ENCODE data around the gene KLC1.

DNA sequence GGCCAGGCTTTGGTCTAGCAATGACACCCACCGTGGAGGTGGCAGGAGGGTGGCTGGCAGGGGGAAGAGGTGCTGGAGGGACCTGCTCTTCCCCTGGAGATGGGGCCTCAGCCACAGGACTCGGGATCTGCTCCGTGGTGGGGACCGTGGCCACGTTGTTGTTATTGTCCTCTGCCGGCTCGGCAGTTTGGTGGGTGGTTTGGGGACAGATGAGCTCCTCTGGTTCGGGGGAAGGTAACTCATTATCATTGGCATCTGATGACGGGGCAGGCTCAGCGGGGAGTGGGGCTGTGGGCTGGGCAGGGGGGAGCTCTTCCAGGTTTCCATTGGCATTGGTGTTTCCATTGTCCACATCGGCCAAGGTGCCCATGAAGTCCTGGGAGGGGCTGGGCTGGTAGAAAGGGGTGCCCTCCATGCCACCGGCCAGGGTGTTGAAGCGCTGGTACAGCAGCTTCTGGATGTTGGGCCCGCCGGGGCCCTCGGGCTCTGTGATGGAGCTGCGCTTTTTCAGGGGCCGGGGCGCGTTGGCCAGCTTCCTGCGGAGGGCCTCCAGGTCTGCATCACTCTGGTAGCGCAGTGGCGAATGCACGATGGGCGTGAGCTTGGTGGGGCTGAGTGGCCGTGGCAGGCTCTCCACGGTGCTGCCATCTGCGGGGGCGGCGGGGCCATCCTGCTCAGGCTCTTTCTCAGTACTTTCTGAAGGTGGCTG, 110.9 kb downstream of the KLC1 start:
- TF ChIP-seq, protein P1, sequence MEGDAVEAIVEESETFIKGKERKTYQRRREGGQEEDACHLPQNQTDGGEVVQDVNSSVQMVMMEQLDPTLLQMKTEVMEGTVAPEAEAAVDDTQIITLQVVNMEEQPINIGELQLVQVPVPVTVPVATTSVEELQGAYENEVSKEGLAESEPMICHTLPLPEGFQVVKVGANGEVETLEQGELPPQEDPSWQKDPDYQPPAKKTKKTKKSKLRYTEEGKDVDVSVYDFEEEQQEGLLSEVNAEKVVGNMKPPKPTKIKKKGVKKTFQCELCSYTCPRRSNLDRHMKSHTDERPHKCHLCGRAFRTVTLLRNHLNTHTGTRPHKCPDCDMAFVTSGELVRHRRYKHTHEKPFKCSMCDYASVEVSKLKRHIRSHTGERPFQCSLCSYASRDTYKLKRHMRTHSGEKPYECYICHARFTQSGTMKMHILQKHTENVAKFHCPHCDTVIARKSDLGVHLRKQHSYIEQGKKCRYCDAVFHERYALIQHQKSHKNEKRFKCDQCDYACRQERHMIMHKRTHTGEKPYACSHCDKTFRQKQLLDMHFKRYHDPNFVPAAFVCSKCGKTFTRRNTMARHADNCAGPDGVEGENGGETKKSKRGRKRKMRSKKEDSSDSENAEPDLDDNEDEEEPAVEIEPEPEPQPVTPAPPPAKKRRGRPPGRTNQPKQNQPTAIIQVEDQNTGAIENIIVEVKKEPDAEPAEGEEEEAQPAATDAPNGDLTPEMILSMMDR (IDR thresholded peaks at IDR 0.05): no peak
- no peak for TF ChIP-seq POLR2A (IDR thresholded peaks at IDR 0.05)
